HUES6 (cell line): ENCODE results near the gene VSIR.

Experiments
- H3K27ac ChIP-seq: 2 replicates; pipeline ENCODE4 v1.7.0; 2013; ENCODE audit warnings: low read depth, mild to moderate bottlenecking, low read length, inconsistent platforms
- H3K27me3 ChIP-seq: 2 replicates; pipeline ENCODE4 v1.6.1; 2013; ENCODE audit warnings: low read length; ENCODE audit not compliant: control insufficient read depth, insufficient read depth
- H3K36me3 ChIP-seq: 2 replicates; pipeline ENCODE4 v1.6.1; 2013; ENCODE audit warnings: low read length; ENCODE audit not compliant: control insufficient read depth, insufficient read depth
- H3K4me1 ChIP-seq: 2 replicates; pipeline ENCODE4 v1.6.1; 2013; ENCODE audit warnings: low read length; ENCODE audit not compliant: control insufficient read depth, insufficient read depth
- H3K4me3 ChIP-seq: 2 replicates; pipeline ENCODE4 v1.5.1; 2013; ENCODE audit warnings: low read depth, low read length
- H3K9ac ChIP-seq: one replicate; pipeline ENCODE4 v1.6.1; 2013; ENCODE audit warnings: mild to moderate bottlenecking, low read length
- H3K9me3 ChIP-seq: 2 replicates; pipeline ENCODE4 v1.6.1; 2013; ENCODE audit warnings: low read depth, low read length; ENCODE audit not compliant: control insufficient read depth, insufficient read depth

VSIR gene

GRCh38 chr10:71769279-71769823 lies 4.0 kb downstream of the VSIR start:
- no peak overlapping the region for H3K9ac ChIP-seq
- no peaks in the 10 kb centered on the region for H3K36me3 ChIP-seq
- H3K4me3 ChIP-seq = no peak overlapping the region
- H3K9me3 ChIP-seq = no peaks in the 10 kb centered on the region
- peaks cover 8% of the 10 kb centered on the region for H3K4me1 ChIP-seq
- H3K27ac ChIP-seq = no peak overlapping the region
- peaks cover 35% of the 10 kb centered on the region for H3K27me3 ChIP-seq

GRCh38 chr10:71767420-71768035 lies 5.8 kb downstream of the VSIR start:
- Histone ChIP-seq H3K9me3 (no peaks in the 10 kb centered on the region), H3K4me3 (no peak overlapping the region), H3K36me3 (no peaks in the 10 kb centered on the region), H3K27me3 (peaks cover 18% of the 10 kb centered on the region), H3K9ac (no peak overlapping the region), H3K27ac (no peak overlapping the region), H3K4me1 (peaks cover 8% of the 10 kb centered on the region)

GRCh38 chr10:71766717-71767419 lies 6.5 kb downstream of the VSIR start:
- H3K27me3 ChIP-seq = peaks cover 12% of the 10 kb centered on the region; the same call in 1 of the 2 replicates
- H3K4me1 ChIP-seq = peaks cover 8% of the 10 kb centered on the region
- no peak overlapping the region for H3K27ac ChIP-seq
- no peaks in the 10 kb centered on the region for H3K36me3 ChIP-seq
- H3K4me3 ChIP-seq = no peak overlapping the region
- no peak overlapping the region for H3K9ac ChIP-seq
- H3K9me3 ChIP-seq = no peaks in the 10 kb centered on the region

GRCh38 chr10:71765906-71766716 lies 7.2 kb downstream of the VSIR start:
- Histone ChIP-seq H3K27ac (no peak overlapping the region), H3K4me1 (peaks cover 8% of the 10 kb centered on the region), H3K4me3 (no peak overlapping the region), H3K27me3 (peaks cover 4% of the 10 kb centered on the region; the same call in 1 of the 2 replicates), H3K36me3 (no peaks in the 10 kb centered on the region), H3K9me3 (no peaks in the 10 kb centered on the region), H3K9ac (no peak overlapping the region)

GRCh38 chr10:71765176-71765904 lies 8.0 kb downstream of the VSIR start:
- peaks cover 8% of the 10 kb centered on the region for H3K4me1 ChIP-seq
- no peaks in the 10 kb centered on the region for H3K36me3 ChIP-seq
- H3K9ac ChIP-seq = no peak overlapping the region
- no peak overlapping the region for H3K27ac ChIP-seq
- H3K27me3 ChIP-seq = no peaks in the 10 kb centered on the region
- no peak overlapping the region for H3K4me3 ChIP-seq
- H3K9me3 ChIP-seq = no peaks in the 10 kb centered on the region

- Histone ChIP-seq H3K36me3 (no peaks in the 10 kb centered on the region), H3K4me3 (no peak overlapping the region), H3K27me3 (no peaks in the 10 kb centered on the region), H3K9me3 (no peaks in the 10 kb centered on the region), H3K9ac (no peak overlapping the region), H3K4me1 (peaks cover 8% of the 10 kb centered on the region), H3K27ac (no peak overlapping the region)
These were observed 9.8 kb downstream of the VSIR start for GRCh38 chr10:71763352-71764127.

- no peak overlapping the region for H3K27ac ChIP-seq
- H3K9ac ChIP-seq = no peak overlapping the region
- H3K4me1 ChIP-seq = peaks cover 9% of the 10 kb centered on the region
- H3K27me3 ChIP-seq = no peaks in the 10 kb centered on the region
- H3K36me3 ChIP-seq = no peaks in the 10 kb centered on the region
- H3K4me3 ChIP-seq = no peak overlapping the region
- H3K9me3 ChIP-seq = no peaks in the 10 kb centered on the region
These were observed 11.0 kb downstream of the VSIR start for GRCh38 chr10:71762324-71762723.

GRCh38 chr10:71761541-71762113 lies 11.7 kb downstream of the VSIR start:
- no peaks in the 10 kb centered on the region for H3K9me3 ChIP-seq
- no peak overlapping the region for H3K4me3 ChIP-seq
- peaks cover 12% of the 10 kb centered on the region for H3K4me1 ChIP-seq
- no peaks in the 10 kb centered on the region for H3K27me3 ChIP-seq
- H3K9ac ChIP-seq = no peak overlapping the region
- no peaks in the 10 kb centered on the region for H3K36me3 ChIP-seq
- H3K27ac ChIP-seq = no peak overlapping the region

- no peaks in the 10 kb centered on the region for H3K27me3 ChIP-seq
- H3K36me3 ChIP-seq = no peaks in the 10 kb centered on the region
- no peak overlapping the region for H3K9ac ChIP-seq
- H3K9me3 ChIP-seq = no peaks in the 10 kb centered on the region
- no peak overlapping the region for H3K4me3 ChIP-seq
- no peak overlapping the region for H3K27ac ChIP-seq
- peaks cover 13% of the 10 kb centered on the region for H3K4me1 ChIP-seq
These were observed 12.2 kb downstream of the VSIR start for GRCh38 chr10:71761105-71761511.
